LNCAP (cell line): Measurements from ENCODE around the gene TMEM14A.

Source experiments
- CTCF ChIP-seq: fragments of 450-650 bp; IDR thresholded peaks from 2 replicates; pipeline ENCODE4 v1.5.1; 2017; ENCODE audit warnings: mild to moderate bottlenecking

TMEM14A gene

GRCh38 chr6:52645976-52646375, 24.9 kb upstream of the TMEM14A start:
- TF ChIP-seq CTCF = no peak

GRCh38 chr6:52647199-52647598, 23.7 kb upstream of the TMEM14A start:
- TF ChIP-seq CTCF = no peak

- TF ChIP-seq CTCF = no peak
These were observed 21.3 kb upstream of the TMEM14A start for GRCh38 chr6:52649536-52650160.

- TF ChIP-seq CTCF = no peak
These were observed 20.0 kb upstream of the TMEM14A start for GRCh38 chr6:52650941-52651340.

DNA sequence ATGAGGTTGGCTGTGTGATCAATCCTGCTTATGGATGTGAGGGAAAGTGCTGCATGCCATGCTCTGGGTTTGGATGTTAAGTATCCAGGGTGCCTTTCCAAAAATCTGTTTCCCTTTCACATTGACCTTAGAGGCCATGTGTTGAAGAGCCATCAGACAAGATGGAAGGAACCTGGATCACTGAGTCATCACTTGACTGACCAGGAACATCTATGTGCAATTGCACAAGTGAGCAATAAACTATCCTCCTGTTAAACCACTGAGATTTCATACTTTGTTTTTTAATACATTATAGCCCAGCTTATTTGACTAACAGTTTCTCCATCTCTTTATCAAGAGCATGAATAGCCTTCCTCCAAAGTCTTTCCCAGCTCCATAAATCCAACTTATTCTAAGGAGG, 17.8 kb upstream of the TMEM14A start:
- no peak for TF ChIP-seq CTCF

DNA sequence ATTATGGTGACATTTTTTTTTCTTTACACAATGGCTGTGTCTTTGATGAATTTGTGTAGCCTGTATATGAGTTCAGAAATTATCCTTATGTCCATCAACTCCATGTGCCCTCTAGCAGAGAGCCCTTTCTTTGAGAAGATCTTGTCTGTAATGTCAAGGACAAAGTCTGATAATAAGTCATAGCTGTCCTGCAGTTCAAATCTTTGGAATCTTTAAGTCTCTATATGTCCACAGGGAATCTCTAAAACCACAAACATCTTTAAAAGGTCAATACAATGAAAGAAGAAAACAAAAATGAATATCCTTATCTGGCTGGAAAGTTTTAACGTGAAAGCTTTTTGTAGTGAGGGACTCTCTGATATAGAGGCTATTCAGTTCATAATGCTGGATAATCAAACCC, 16.9 kb upstream of the TMEM14A start:
- no peak for TF ChIP-seq CTCF

DNA sequence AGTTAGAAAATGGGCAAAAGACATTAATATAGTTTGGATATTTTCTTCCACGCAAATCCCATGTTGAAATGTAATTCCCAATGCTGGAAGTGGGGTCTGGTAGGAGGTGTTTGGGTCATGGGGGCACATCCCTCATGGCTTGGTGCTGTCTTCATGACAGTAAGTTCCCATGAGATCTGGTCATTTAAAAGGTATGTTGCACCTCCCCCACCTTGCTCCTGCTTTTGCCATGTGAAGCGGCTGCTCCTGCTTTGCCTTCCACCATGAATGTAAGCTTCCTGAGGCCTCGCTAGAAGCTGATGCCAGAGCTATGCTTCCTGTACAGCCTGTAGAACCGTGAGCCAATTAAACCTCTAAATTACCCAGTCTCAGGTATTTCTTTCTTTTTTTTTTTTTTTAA, 16.3 kb upstream of the TMEM14A start:
- no peak for TF ChIP-seq CTCF

- TF ChIP-seq CTCF = no peak
These were observed 13.0 kb upstream of the TMEM14A start for GRCh38 chr6:52657870-52658269.
